Measurements from ENCODE around the gene RBMS1. TPM values are rescaled to one million over a fixed set of nuclear protein-coding genes. Genes with fewer than 3 reads are reported as not detected.
"Not testable (repeated sequence)": the region's sequence is repeated elsewhere in the genome, so short reads cannot be mapped to it uniquely, and the experiment has no call there.

Gene RBMS1
- total RNA-seq, 1 experiment from 2014 or later, result 111 TPM

DNA sequence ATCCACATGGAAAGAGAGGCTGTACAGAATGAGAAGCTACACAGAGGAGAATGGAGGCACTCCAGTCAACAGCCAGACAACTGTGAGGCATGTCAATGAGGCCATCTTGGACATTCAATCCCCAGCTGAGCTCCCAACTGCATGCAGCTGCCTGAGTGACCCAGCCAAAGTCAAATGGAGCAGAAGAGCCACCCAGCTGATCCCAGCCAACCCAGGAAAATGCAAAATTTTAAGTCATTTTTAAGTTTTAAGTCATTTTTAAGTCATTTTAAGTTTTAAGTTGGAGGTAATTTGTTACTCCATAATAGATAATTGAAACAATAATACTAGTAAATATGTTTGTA, 63.6 kb downstream of the RBMS1 start:
- no peak overlapping the region for H3K4me3 ChIP-seq
- DNase-seq (ENCODE audit: low read depth in 1 of 2, low spot score in 2 of 2), result no peak
- peaks cover 16% of the 10 kb centered on the region for H3K36me3 ChIP-seq
- no peak overlapping the region for H3K27ac ChIP-seq
- no peaks in the 10 kb centered on the region for H3K27me3 ChIP-seq (replicated peaks)
- peaks cover 73% of the 10 kb centered on the region for H3K4me1 ChIP-seq (replicated peaks)
- H3K9me3 ChIP-seq (replicated peaks), result no peaks in the 10 kb centered on the region

DNA sequence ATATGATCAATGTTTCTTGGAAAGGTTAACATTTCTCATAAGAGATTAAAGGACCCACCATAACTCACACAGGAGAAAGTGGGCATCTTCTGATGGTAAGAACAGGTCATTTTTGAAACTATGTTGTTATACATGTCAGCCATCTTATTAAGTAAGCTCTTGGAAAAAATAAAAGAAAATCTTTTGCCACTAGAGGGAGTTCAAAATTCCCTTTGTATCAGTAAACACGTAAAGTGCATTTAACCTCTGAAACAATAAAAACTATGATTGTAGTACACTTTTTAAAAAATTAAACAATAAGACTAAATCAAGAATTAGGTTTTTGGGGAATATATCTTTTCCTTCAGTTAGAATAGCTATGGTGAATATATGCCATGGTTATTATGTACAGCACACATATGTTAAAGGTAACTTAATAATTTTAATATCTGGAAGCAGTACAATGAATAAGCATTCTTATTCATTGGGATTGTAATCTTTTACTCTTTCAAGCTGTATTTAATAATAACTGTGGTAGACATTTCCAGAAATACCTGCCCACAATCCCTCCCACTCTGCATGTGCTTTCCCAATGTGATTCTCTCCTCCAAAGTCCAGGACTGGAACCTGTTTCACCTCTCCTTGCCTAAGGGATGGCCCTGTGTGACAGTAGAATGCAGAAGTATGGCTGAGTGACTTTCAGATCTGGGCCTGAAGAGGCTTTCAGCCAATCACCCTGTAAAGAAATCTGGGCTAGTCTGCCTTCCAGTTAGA, 64.2 kb downstream of the RBMS1 start:
- Histone ChIP-seq H3K4me3 (no peak overlapping the region), H3K27me3 (replicated peaks) (no peaks in the 10 kb centered on the region), H3K27ac (peak overlapping the region; percentile 51; the same call in 1 of the 2 replicates), H3K9me3 (replicated peaks) (no peaks in the 10 kb centered on the region), H3K36me3 (peaks cover 16% of the 10 kb centered on the region), H3K4me1 (replicated peaks) (peaks cover 70% of the 10 kb centered on the region)
- peak in 1 of 2 experiments; percentile 46 for DNase-seq (ENCODE audit: low read depth in 1 of 2, low spot score in 2 of 2)

DNA sequence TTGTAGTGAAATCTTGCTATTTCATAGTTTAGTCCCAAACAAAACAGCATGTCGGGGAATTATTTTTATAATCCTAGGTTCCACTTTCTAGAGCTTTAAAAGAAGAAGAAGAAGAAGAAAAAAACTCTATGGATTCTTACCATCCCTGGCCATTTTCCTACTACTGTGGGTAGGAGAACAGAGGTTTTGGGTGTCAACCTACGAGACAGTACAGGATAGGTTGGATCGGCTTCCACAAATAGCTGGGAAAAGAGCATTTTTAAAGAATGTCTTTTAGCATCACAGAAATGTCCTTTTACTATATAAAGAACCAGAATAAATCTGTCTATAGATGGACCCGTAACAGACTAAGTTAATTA, 65.2 kb downstream of the RBMS1 start:
- no peak overlapping the region for H3K4me3 ChIP-seq
- H3K27me3 ChIP-seq (replicated peaks), result no peaks in the 10 kb centered on the region
- H3K27ac ChIP-seq, result peak overlapping the region; percentile 51
- no peak for DNase-seq (ENCODE audit: low read depth in 1 of 2, low spot score in 2 of 2)
- H3K4me1 ChIP-seq (replicated peaks), result peaks cover 62% of the 10 kb centered on the region
- H3K36me3 ChIP-seq, result peaks cover 16% of the 10 kb centered on the region
- no peaks in the 10 kb centered on the region for H3K9me3 ChIP-seq (replicated peaks)

DNA sequence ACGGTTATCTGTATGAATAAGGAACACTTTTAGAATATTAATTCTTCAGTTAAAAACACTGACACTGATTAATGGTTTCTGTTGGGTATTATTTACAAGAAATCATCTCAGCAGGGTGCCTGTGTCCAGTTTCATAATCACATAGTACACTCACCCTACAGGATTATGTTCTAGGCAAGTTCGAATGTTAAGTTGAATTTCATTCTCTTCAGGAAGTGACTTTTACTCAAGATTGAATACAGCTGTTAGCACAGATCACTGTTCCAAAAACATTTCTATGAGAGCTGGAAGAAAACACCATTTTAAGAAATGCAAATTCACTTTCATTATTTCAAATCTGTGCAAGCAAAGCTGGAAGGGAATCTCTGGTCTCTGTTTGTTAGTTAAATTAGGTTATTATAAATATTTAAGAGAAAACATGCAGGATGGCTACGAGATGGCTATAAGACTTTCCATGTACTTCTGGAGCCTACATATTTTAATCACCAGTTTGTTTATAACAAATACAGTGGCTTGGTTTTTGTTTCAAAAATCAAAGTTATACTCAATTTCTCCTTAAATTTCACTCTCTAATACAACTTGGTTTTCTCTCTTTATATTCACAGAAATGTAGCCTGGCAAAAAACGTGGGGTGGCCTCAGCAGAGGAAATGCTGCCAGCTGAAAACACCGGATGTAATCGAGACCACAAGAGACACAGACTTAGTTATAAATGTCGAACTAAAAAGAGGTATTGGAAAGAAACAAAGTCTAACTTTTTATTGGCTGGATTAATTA, 65.8 kb downstream of the RBMS1 start:
- H3K4me1 ChIP-seq (replicated peaks), result peaks cover 59% of the 10 kb centered on the region
- peak overlapping the region; percentile 51 for H3K27ac ChIP-seq
- H3K27me3 ChIP-seq (replicated peaks), result no peaks in the 10 kb centered on the region
- H3K4me3 ChIP-seq, result no peak overlapping the region
- peaks cover 16% of the 10 kb centered on the region for H3K36me3 ChIP-seq
- DNase-seq (ENCODE audit: low read depth in 1 of 2, low spot score in 2 of 2), result peak in 1 of 2 experiments; percentile 60
- H3K9me3 ChIP-seq (replicated peaks), result no peaks in the 10 kb centered on the region

DNA sequence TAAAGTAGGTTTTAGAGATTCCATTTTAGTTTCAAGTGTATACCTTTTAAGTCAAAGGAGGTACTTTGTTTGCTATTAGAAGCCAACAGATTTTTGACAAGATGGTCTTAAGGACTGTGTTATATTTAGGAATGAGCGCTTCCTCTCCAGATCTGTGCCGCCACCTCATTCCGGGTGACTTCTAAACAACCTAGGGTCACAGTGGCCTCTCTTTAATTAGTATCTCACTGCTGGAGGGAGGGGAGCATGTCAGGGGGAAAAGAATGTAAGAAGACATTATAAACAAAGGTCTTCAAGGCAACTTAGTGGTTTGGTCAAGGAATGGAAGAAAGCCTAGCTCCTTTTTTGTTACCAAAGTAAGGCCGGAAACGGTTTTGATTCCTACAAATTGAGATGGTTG, 67.0 kb downstream of the RBMS1 start:
- Histone ChIP-seq H3K27ac (peak overlapping the region; percentile 51), H3K4me1 (replicated peaks) (peaks cover 61% of the 10 kb centered on the region), H3K27me3 (replicated peaks) (no peaks in the 10 kb centered on the region), H3K36me3 (peaks cover 14% of the 10 kb centered on the region), H3K9me3 (replicated peaks) (no peaks in the 10 kb centered on the region), H3K4me3 (no peak overlapping the region)
- peak in 1 of 2 experiments; percentile 61 for DNase-seq (ENCODE audit: low read depth in 1 of 2, low spot score in 2 of 2)

DNA sequence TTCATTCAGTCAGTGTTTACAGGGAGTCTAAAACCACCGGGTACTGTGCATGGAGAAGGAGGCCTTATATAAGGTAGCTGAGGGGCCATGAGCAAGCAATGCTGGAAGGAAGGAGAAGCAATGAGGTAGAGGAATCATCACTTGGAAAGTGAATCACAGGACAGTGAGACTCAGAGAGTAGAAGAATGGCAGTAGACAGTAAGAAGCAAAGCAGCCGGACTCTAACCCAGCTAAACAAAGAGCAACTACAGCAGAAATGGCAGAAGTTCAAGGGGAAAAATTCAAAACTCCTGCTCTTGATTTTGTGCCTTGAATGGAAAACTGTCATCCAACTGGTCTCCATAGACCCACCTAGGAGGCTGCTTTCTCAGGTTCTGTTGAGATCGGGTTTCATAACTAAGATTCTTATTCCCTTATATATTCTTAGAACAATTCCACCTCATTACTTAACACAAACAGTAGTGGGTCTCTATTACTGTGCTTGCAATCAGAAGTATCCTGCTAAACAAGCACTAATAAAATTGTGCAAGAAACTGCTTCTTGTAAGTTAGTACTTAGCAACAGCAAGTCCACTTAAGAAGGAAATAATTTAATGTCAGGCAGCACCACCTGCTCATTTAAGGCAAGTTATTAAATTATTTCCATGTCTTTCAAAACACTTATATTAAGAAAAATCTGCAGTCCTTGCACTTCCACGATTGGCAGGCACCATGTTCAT, 68.0 kb downstream of the RBMS1 start:
- peak in 1 of 2 experiments; percentile 53 for DNase-seq (ENCODE audit: low read depth in 1 of 2, low spot score in 2 of 2)
- Histone ChIP-seq H3K27me3 (replicated peaks) (no peaks in the 10 kb centered on the region), H3K4me1 (replicated peaks) (peaks cover 63% of the 10 kb centered on the region), H3K36me3 (peaks cover 17% of the 10 kb centered on the region), H3K9me3 (replicated peaks) (no peaks in the 10 kb centered on the region), H3K4me3 (no peak overlapping the region), H3K27ac (peak overlapping the region; percentile 2; the same call in 1 of the 2 replicates)

DNA sequence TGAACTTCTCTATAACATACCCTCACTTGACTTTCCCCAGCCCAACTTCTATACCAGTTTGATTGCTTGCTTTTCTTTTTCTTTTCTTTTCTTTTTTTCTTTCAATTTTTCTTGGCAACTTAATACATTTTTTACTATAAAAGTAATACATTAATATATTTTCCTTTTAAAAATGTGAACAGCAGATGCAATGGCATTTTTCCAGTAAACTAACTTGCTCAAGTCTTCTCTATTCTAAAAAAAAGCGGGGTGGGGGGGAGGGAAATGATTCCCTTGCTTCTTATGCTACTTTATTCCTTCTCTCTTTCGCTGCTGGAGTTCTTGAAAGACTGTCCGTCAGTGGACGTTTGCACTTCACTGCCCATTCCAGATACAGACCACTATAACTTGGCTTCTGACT, 70.5 kb downstream of the RBMS1 start:
- Histone ChIP-seq H3K36me3 (peaks cover 11% of the 10 kb centered on the region), H3K9me3 (replicated peaks) (no peaks in the 10 kb centered on the region), H3K4me3 (no peak overlapping the region), H3K27me3 (replicated peaks) (no peaks in the 10 kb centered on the region), H3K27ac (no peak overlapping the region), H3K4me1 (replicated peaks) (peaks cover 74% of the 10 kb centered on the region)
- no peak for DNase-seq (ENCODE audit: low read depth in 1 of 2, low spot score in 2 of 2)

DNA sequence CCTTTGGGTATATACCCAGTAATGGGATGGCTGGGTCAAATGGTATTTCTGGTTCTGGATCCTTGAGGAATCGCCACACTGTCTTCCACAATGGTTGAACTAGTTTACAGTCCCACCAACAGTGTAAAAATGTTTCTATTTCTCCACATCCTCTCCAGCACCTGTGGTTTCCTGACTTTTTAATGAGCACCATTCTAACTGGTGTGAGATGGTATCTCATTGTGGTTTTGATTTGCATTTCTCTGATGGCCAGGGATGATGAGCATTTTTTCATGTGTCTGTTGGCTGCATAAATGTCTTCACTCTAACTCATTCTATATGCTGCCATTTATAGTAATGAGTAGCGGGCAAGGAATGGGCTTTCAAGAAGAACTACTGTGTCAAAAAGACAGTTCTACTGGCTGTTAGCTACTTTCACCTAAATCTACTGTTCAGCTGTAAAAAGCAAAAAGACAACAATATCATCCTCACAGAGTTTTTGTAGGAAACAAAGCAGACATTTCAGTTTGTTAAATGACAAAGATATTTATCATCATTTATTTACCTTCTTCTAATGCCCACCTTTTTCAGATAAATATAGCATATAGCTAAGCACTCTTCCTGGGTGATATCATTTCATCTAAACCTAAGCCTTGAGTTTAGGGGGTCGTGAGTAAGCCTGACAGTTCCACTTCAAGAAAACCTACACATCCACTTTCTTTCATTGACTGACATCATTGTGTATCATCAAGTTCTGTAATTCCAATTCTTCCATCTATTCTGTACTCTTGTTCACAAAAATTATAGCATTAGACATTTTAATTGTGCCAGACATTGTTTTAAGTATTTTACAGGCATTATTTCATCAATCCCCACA, 71.7 kb downstream of the RBMS1 start:
- not testable (repeated sequence) for DNase-seq (ENCODE audit: low read depth in 1 of 2, low spot score in 2 of 2); H3K27me3 ChIP-seq (replicated peaks); H3K9me3 ChIP-seq (replicated peaks); H3K4me3 ChIP-seq; H3K27ac ChIP-seq
- Histone ChIP-seq H3K36me3 (peaks cover 11% of the 10 kb centered on the region), H3K4me1 (replicated peaks) (peaks cover 73% of the 10 kb centered on the region)

DNA sequence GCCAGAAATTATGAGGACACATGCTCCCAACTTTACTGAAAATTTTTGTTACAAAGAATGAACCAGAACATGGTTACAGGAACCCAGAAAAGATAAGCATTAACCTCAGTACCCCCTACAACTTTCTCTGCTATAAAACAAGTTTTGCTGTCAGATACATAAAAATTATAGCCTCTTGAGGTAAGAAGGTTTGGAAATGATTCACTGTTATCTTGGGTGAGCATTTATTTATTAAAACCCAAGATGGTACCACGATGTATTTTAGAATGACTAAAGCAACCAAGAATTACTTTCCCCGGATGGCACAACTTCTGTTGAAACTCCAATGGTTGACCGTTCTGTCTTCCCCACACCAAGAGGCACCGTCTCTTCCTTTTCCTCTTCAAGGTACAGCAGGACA, 72.9 kb downstream of the RBMS1 start:
- Histone ChIP-seq H3K4me3 (no peak overlapping the region), H3K27me3 (replicated peaks) (no peaks in the 10 kb centered on the region), H3K36me3 (peaks cover 11% of the 10 kb centered on the region), H3K9me3 (replicated peaks) (no peaks in the 10 kb centered on the region), H3K4me1 (replicated peaks) (peaks cover 61% of the 10 kb centered on the region), H3K27ac (no peak overlapping the region)
- no peak for DNase-seq (ENCODE audit: low read depth in 1 of 2, low spot score in 2 of 2)

DNA sequence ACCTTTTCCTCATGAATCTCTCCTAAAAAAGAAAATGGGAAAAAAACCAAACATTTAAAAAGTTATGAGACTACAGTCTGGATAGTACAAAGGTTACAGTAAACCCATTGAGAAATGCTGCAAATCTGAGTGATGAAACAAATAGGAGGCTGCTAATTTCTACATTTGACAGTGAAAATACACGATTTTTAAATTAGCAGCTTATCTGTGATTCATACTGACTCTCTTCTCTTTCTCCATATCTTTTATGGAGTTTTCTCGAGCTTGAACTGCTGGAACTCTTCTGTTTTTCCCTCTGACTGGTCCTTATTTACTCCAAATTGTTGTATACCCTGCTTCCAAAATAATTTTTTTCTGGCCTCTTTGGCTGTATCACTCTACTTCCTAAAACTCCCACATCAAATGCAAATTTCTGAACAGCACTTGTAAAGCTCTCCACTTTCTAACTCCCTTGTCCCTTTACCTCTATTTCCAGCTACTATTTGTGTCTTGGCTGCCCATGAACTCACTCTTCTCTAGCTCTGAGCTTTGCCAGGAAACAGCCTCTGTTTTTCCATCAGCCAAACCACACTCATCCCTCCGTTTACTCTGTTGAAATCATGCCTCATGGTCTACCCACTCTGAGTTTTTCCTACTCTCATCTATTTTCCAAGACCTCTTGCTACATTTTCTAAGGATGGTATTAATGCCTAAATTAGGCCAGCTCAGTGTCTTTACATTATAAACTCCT, 73.7 kb downstream of the RBMS1 start:
- H3K27ac ChIP-seq, result peak overlapping the region; percentile 38; the same call in 1 of the 2 replicates
- peaks cover 53% of the 10 kb centered on the region for H3K4me1 ChIP-seq (replicated peaks)
- no peak overlapping the region for H3K4me3 ChIP-seq
- H3K27me3 ChIP-seq (replicated peaks), result no peaks in the 10 kb centered on the region
- no peak for DNase-seq (ENCODE audit: low read depth in 1 of 2, low spot score in 2 of 2)
- H3K9me3 ChIP-seq (replicated peaks), result no peaks in the 10 kb centered on the region
- peaks cover 11% of the 10 kb centered on the region for H3K36me3 ChIP-seq

DNA sequence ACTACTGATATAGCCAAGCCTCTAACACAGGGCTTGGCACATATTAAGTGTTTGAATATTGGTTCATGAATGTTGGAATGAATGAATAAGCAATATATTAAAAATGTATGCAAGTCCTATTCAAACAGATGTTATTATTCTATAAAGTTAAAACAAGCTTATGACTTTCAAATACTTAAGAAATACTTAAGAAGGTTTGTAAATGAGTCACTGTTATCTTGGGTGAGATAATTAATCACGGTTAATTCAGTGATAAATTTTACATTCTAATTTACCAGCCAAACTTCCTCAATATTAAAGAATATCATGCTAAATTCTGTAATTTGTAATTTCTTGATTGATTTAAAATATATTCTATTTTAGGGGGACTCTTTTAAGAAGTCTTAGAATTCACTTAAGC, 74.8 kb downstream of the RBMS1 start:
- peaks cover 11% of the 10 kb centered on the region for H3K36me3 ChIP-seq
- no peaks in the 10 kb centered on the region for H3K9me3 ChIP-seq (replicated peaks)
- DNase-seq (ENCODE audit: low read depth in 1 of 2, low spot score in 2 of 2), result no peak
- peak overlapping the region; percentile 38 for H3K27ac ChIP-seq
- H3K4me1 ChIP-seq (replicated peaks), result peaks cover 51% of the 10 kb centered on the region
- no peak overlapping the region for H3K4me3 ChIP-seq
- H3K27me3 ChIP-seq (replicated peaks), result no peaks in the 10 kb centered on the region

DNA sequence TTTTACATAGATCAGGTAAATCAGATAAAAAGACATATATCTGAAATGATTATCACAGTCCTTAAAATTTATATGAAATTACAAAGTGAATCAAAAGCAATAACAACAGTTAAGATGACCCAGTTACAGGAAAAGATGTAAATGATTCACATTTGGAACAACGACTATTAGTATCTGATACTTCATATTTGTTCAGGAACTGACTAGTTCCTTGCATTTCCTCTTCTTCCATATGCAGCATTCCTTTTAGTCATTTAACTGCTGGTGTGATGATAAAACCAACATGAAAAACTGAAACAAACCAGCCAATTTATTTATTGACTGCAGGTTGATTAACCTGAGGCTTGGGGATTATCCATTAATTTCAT, 75.2 kb downstream of the RBMS1 start:
- DNase-seq (ENCODE audit: low read depth in 1 of 2, low spot score in 2 of 2), result no peak
- peaks cover 49% of the 10 kb centered on the region for H3K4me1 ChIP-seq (replicated peaks)
- H3K27ac ChIP-seq, result peak overlapping the region; percentile 38
- no peaks in the 10 kb centered on the region for H3K9me3 ChIP-seq (replicated peaks)
- no peaks in the 10 kb centered on the region for H3K27me3 ChIP-seq (replicated peaks)
- peaks cover 11% of the 10 kb centered on the region for H3K36me3 ChIP-seq
- H3K4me3 ChIP-seq, result no peak overlapping the region

Measured in SJSA1 (cell line).